ENCODE measurements around the gene TNFRSF18.

DNA sequence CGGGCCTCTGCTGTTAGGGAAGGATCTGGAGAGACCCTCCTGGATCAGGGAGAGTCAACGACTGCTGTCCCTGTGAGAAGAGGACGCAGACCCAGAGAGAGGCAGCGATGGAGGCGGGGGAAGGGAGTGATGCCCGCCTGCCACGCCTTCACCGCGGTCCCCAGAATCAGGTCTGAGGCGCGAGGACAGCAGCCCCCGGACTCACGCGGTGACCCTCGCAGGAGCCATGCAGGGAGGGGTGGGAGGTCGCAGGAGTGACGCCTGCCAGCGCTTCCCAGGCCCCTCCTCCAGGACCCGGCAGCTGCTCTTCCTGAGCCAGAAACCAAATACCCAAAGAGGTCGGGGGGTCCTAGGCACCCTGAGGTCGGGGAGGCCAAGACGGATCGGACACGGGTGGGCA is 13.8 kb upstream of the TNFRSF18 start:
- TF ChIP-seq SIN3A (IDR thresholded peaks at IDR 0.05; ENCODE audit: borderline replicate concordance, insufficient read depth, low read length) = no peak
- no peak for TF ChIP-seq POLR2AphosphoS5 (IDR thresholded peaks at IDR 0.05; ENCODE audit: low read depth, low read length)
- TF ChIP-seq, protein P1, sequence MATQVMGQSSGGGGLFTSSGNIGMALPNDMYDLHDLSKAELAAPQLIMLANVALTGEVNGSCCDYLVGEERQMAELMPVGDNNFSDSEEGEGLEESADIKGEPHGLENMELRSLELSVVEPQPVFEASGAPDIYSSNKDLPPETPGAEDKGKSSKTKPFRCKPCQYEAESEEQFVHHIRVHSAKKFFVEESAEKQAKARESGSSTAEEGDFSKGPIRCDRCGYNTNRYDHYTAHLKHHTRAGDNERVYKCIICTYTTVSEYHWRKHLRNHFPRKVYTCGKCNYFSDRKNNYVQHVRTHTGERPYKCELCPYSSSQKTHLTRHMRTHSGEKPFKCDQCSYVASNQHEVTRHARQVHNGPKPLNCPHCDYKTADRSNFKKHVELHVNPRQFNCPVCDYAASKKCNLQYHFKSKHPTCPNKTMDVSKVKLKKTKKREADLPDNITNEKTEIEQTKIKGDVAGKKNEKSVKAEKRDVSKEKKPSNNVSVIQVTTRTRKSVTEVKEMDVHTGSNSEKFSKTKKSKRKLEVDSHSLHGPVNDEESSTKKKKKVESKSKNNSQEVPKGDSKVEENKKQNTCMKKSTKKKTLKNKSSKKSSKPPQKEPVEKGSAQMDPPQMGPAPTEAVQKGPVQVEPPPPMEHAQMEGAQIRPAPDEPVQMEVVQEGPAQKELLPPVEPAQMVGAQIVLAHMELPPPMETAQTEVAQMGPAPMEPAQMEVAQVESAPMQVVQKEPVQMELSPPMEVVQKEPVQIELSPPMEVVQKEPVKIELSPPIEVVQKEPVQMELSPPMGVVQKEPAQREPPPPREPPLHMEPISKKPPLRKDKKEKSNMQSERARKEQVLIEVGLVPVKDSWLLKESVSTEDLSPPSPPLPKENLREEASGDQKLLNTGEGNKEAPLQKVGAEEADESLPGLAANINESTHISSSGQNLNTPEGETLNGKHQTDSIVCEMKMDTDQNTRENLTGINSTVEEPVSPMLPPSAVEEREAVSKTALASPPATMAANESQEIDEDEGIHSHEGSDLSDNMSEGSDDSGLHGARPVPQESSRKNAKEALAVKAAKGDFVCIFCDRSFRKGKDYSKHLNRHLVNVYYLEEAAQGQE (IDR thresholded peaks at IDR 0.05; ENCODE audit: insufficient read depth in 1 of 2, low read depth in 2 of 2, low read length in 2 of 2) = no peak

All from PFSK-1 (cell line).